HL-60 (cell line): Measurements from ENCODE around the gene NHSL2.
"Not testable (repeated sequence)": the region's sequence is repeated elsewhere in the genome, so short reads cannot be mapped to it uniquely, and the experiment has no call there.

ENCODE experiments used
- TF ChIP-seq, protein P1 (sequence below): IDR thresholded peaks from 2 replicates; pipeline ENCODE4 v1.6.1; 2012; ENCODE audit warnings: low read depth; ENCODE audit not compliant: insufficient replicate concordance
- TF ChIP-seq, protein P2 (sequence below): IDR thresholded peaks from one replicate; pipeline ENCODE4 v1.5.1; 2011; ENCODE audit warnings: low read length, control low read depth, inconsistent platforms; ENCODE audit not compliant: insufficient read depth

DNA sequence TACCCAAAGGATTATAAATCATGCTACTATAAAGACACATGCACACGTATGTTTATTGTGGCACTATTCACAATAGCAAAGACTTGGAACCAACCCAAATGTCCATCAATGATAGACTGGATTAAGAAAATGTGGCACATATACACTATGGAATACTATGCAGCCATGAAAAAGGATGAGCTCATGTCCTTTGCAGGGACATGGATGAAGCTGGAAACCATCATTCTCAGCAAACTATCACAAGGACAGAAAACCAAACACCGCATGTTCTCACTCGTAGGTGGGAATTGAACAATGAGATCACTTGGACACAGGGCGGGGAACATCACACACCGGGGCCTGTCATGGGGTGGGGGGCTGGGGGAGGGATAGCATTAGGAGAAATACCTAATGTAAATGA lies 265.6 kb downstream of the NHSL2 start:
- TF ChIP-seq, protein P1, sequence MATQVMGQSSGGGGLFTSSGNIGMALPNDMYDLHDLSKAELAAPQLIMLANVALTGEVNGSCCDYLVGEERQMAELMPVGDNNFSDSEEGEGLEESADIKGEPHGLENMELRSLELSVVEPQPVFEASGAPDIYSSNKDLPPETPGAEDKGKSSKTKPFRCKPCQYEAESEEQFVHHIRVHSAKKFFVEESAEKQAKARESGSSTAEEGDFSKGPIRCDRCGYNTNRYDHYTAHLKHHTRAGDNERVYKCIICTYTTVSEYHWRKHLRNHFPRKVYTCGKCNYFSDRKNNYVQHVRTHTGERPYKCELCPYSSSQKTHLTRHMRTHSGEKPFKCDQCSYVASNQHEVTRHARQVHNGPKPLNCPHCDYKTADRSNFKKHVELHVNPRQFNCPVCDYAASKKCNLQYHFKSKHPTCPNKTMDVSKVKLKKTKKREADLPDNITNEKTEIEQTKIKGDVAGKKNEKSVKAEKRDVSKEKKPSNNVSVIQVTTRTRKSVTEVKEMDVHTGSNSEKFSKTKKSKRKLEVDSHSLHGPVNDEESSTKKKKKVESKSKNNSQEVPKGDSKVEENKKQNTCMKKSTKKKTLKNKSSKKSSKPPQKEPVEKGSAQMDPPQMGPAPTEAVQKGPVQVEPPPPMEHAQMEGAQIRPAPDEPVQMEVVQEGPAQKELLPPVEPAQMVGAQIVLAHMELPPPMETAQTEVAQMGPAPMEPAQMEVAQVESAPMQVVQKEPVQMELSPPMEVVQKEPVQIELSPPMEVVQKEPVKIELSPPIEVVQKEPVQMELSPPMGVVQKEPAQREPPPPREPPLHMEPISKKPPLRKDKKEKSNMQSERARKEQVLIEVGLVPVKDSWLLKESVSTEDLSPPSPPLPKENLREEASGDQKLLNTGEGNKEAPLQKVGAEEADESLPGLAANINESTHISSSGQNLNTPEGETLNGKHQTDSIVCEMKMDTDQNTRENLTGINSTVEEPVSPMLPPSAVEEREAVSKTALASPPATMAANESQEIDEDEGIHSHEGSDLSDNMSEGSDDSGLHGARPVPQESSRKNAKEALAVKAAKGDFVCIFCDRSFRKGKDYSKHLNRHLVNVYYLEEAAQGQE: not testable (repeated sequence)
- TF ChIP-seq, protein P2, sequence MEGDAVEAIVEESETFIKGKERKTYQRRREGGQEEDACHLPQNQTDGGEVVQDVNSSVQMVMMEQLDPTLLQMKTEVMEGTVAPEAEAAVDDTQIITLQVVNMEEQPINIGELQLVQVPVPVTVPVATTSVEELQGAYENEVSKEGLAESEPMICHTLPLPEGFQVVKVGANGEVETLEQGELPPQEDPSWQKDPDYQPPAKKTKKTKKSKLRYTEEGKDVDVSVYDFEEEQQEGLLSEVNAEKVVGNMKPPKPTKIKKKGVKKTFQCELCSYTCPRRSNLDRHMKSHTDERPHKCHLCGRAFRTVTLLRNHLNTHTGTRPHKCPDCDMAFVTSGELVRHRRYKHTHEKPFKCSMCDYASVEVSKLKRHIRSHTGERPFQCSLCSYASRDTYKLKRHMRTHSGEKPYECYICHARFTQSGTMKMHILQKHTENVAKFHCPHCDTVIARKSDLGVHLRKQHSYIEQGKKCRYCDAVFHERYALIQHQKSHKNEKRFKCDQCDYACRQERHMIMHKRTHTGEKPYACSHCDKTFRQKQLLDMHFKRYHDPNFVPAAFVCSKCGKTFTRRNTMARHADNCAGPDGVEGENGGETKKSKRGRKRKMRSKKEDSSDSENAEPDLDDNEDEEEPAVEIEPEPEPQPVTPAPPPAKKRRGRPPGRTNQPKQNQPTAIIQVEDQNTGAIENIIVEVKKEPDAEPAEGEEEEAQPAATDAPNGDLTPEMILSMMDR: not testable (repeated sequence)
